Loucy (cell line): ENCODE data around the gene PAPPA2.
"Not testable (repeated sequence)": the region's sequence is repeated elsewhere in the genome, so short reads cannot be mapped to it uniquely, and the experiment has no call there.

ENCODE experiments used
- H2AFZ ChIP-seq: fragments of 200-600 bp; sonication (generic); 2 replicates; pipeline ENCODE4 v1.6.0; 2016; ENCODE audit warnings: antibody characterized with exemption, mild to moderate bottlenecking, low read length, moderate library complexity
- H3F3A ChIP-seq: fragments of 200-600 bp; 2 replicates; pipeline ENCODE4 v1.6.0; 2016; ENCODE audit warnings: antibody characterized with exemption, low read depth, mild to moderate bottlenecking
- H3K27me3 ChIP-seq: fragments of 200-600 bp; sonication (generic); 2 replicates; pipeline ENCODE4 v1.6.1; 2014; ENCODE audit warnings: low read length, mild to moderate bottlenecking; ENCODE audit not compliant: insufficient read depth, poor library complexity, severe bottlenecking
- H3K36me3 ChIP-seq: fragments of 200-600 bp; sonication (generic); 2 replicates; pipeline ENCODE4 v1.6.1; 2016; ENCODE audit warnings: low read length; ENCODE audit not compliant: insufficient read depth
- H3K4me1 ChIP-seq: fragments of 200-600 bp; sonication (generic); 2 replicates; pipeline ENCODE4 v1.5.1; 2014; ENCODE audit warnings: low read length, mild to moderate bottlenecking; ENCODE audit not compliant: insufficient read depth, poor library complexity, severe bottlenecking
- H3K4me2 ChIP-seq: fragments of 200-600 bp; sonication (generic); 2 replicates; pipeline ENCODE4 v1.6.0; 2014; ENCODE audit warnings: antibody characterized with exemption, low read length, low read depth, mild to moderate bottlenecking; ENCODE audit not compliant: poor library complexity, severe bottlenecking
- H3K4me3 ChIP-seq: fragments of 200-600 bp; sonication (generic); 2 replicates; pipeline ENCODE4 v1.5.1; 2014; ENCODE audit warnings: low read length, mild to moderate bottlenecking, mixed read lengths; ENCODE audit not compliant: poor library complexity, severe bottlenecking
- H3K79me2 ChIP-seq: fragments of 200-600 bp; sonication (generic); 2 replicates; pipeline ENCODE4 v1.6.1; 2014; ENCODE audit warnings: low read length; ENCODE audit not compliant: insufficient read depth
- H3K9ac ChIP-seq: fragments of 200-600 bp; sonication (generic); 2 replicates; pipeline ENCODE4 v1.6.0; 2014; ENCODE audit warnings: mild to moderate bottlenecking, low read depth, low read length, moderate library complexity; ENCODE audit not compliant: poor library complexity, severe bottlenecking
- H3K9me2 ChIP-seq: fragments of 200-600 bp; sonication (generic); replicated peaks from 2 replicates; pipeline ENCODE4 v1.6.1; 2016; ENCODE audit warnings: low read depth, low read length, mixed read lengths
- H3K9me3 ChIP-seq: fragments of 200-600 bp; sonication (generic); 2 replicates; pipeline ENCODE4 v1.6.1; 2014; ENCODE audit warnings: mild to moderate bottlenecking, antibody characterized with exemption, low read length, low read depth; ENCODE audit not compliant: insufficient read depth
- H4K20me1 ChIP-seq: fragments of 200-600 bp; sonication (generic); 2 replicates; pipeline ENCODE4 v1.6.0; 2014; ENCODE audit warnings: antibody characterized with exemption, low read length, mild to moderate bottlenecking; ENCODE audit not compliant: insufficient read depth, poor library complexity, severe bottlenecking
- EZH2phosphoT487 ChIP-seq: fragments of 200-600 bp; IDR thresholded peaks from 2 replicates; pipeline ENCODE4 v1.6.1; 2018; ENCODE audit warnings: antibody characterized with exemption, mild to moderate bottlenecking, moderate library complexity, borderline replicate concordance
- TF ChIP-seq, protein P1 (sequence below): fragments of 200-600 bp; sonication (generic); conservative IDR thresholded peaks from 2 replicates; pipeline ENCODE4 v1.5.1; 2014; ENCODE audit warnings: mild to moderate bottlenecking, antibody characterized with exemption, low read length

Gene PAPPA2, protein sequence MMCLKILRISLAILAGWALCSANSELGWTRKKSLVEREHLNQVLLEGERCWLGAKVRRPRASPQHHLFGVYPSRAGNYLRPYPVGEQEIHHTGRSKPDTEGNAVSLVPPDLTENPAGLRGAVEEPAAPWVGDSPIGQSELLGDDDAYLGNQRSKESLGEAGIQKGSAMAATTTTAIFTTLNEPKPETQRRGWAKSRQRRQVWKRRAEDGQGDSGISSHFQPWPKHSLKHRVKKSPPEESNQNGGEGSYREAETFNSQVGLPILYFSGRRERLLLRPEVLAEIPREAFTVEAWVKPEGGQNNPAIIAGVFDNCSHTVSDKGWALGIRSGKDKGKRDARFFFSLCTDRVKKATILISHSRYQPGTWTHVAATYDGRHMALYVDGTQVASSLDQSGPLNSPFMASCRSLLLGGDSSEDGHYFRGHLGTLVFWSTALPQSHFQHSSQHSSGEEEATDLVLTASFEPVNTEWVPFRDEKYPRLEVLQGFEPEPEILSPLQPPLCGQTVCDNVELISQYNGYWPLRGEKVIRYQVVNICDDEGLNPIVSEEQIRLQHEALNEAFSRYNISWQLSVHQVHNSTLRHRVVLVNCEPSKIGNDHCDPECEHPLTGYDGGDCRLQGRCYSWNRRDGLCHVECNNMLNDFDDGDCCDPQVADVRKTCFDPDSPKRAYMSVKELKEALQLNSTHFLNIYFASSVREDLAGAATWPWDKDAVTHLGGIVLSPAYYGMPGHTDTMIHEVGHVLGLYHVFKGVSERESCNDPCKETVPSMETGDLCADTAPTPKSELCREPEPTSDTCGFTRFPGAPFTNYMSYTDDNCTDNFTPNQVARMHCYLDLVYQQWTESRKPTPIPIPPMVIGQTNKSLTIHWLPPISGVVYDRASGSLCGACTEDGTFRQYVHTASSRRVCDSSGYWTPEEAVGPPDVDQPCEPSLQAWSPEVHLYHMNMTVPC (N-terminal part only)

DNA sequence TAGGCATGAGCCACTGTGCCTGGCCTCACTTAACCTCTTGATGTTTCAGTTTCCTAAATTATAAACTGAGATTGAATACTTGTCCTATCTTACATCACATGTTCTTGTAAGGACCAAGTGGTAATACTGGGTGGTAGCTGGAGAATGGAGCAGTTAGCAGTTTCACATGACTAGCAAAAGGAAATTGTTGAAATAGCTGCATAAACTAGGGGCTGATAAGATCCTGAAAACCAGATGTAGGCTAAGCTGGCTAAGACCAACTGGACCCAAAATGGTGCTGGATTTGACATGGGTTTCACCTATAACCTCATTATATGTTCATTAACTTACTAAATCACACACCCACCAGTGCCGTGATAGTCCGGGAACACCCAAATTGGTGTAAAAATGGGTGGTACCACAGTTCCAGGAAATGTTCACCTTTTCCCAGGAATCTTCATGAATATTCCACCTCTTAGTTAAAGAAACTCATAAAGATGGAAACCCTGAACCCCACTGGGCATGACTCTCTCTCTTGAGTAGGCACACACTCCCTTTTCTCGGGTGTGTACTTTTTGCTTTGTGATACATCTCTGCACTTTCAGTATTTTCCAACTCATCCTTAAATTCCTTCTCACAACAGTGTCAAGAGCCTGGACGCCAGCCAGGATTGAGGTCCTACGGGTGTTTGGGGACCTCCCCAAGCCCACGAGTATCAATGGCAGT is at the start of gene PAPPA2:
TSS of gene PAPPA2 (plus strand) at position 502 of the 705 bp plus-strand sequence. CDS start 93,148 bp downstream, outside the sequence.
- no peaks in the 10 kb centered on the region for H3F3A ChIP-seq
- no peaks in the 10 kb centered on the region for H4K20me1 ChIP-seq
- no peak within 1 kb of the TSS for H2AFZ ChIP-seq
- no peak for TF ChIP-seq EZH2phosphoT487
- TF ChIP-seq, protein P1, sequence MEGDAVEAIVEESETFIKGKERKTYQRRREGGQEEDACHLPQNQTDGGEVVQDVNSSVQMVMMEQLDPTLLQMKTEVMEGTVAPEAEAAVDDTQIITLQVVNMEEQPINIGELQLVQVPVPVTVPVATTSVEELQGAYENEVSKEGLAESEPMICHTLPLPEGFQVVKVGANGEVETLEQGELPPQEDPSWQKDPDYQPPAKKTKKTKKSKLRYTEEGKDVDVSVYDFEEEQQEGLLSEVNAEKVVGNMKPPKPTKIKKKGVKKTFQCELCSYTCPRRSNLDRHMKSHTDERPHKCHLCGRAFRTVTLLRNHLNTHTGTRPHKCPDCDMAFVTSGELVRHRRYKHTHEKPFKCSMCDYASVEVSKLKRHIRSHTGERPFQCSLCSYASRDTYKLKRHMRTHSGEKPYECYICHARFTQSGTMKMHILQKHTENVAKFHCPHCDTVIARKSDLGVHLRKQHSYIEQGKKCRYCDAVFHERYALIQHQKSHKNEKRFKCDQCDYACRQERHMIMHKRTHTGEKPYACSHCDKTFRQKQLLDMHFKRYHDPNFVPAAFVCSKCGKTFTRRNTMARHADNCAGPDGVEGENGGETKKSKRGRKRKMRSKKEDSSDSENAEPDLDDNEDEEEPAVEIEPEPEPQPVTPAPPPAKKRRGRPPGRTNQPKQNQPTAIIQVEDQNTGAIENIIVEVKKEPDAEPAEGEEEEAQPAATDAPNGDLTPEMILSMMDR, result no peak
- no peaks in the 10 kb centered on the region for H3K9me3 ChIP-seq
- H3K36me3 ChIP-seq, result no peaks in the 10 kb centered on the region
- H3K4me1 ChIP-seq, result no peaks in the 10 kb centered on the region
- H3K27me3 ChIP-seq, result no peaks in the 10 kb centered on the region
- no peaks in the 10 kb centered on the region for H3K79me2 ChIP-seq
- no peak within 1 kb of the TSS for H3K9ac ChIP-seq
- no peak within 1 kb of the TSS for H3K4me2 ChIP-seq
- no peak within 1 kb of the TSS for H3K4me3 ChIP-seq
- H3K9me2 ChIP-seq, result no peaks in the 10 kb centered on the region

DNA sequence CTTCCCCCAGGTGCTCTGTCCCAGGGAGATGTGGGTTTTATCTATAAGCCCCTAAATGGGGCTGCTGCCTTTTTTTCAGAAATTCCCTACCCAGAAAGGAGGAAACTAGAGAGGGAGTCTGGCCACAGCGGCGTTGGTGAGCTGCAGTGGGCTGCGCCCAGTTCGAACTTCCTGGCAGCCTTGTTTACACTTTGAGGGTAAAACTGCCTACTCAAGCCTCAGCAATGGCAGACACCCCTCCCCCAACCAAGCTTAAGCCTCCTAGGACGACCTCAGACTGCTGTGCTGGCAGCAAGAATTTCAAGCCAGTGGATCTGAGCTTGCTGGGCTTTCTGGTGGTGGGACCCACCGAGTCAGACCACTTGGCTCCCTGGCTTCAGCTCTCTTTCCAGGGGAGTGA is 46.2 kb upstream of the PAPPA2 start:
- Histone ChIP-seq H3F3A (no peaks in the 10 kb centered on the region), H3K36me3 (no peaks in the 10 kb centered on the region), H3K9me2 (no peaks in the 10 kb centered on the region), H3K79me2 (no peaks in the 10 kb centered on the region), H3K4me1 (no peaks in the 10 kb centered on the region), H3K4me3 (no peak overlapping the region), H3K4me2 (no peak overlapping the region), H3K9ac (no peak overlapping the region), H2AFZ (no peak overlapping the region), H4K20me1 (no peaks in the 10 kb centered on the region), H3K9me3 (no peaks in the 10 kb centered on the region), H3K27me3 (no peaks in the 10 kb centered on the region)
- TF ChIP-seq EZH2phosphoT487, result no peak
- TF ChIP-seq, protein P1, result no peak

DNA sequence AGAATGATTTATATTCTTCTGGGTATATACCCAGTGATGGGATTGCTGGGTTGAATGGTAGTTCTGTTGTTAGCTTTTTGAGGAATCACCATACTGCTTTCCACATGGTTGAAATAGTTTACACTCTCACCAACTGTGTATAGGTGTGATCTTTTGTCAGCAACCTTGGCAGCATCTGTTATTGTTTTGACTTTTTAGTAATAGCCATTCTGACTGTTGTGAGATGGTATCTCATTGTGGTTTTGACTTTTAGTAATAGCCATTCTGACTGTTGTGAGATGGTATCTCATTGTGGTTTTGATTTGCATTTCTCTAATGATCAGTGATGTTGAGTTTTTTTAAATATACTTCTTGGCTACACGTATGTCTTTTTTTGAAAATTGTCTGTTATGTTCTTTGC is 43.4 kb upstream of the PAPPA2 start:
- not testable (repeated sequence) for H3K9ac ChIP-seq, H3K79me2 ChIP-seq, H3K4me2 ChIP-seq, H3F3A ChIP-seq, H3K4me1 ChIP-seq, H3K4me3 ChIP-seq, H3K36me3 ChIP-seq, H3K9me3 ChIP-seq, H3K27me3 ChIP-seq, H4K20me1 ChIP-seq, H3K9me2 ChIP-seq, H2AFZ ChIP-seq
